GM12801 (cell line): ENCODE measurements around the gene TUBB4B.

Experiments
- CTCF ChIP-seq: IDR thresholded peaks from one replicate; pipeline ENCODE4 v1.5.1; 2011; ENCODE audit warnings: control low read depth; ENCODE audit not compliant: insufficient read length; ENCODE audit errors: extremely low read depth

TUBB4B gene

GRCh38 chr9:137214620-137215019 lies 26.5 kb upstream of the TUBB4B start:
- TF ChIP-seq CTCF: no peak

DNA sequence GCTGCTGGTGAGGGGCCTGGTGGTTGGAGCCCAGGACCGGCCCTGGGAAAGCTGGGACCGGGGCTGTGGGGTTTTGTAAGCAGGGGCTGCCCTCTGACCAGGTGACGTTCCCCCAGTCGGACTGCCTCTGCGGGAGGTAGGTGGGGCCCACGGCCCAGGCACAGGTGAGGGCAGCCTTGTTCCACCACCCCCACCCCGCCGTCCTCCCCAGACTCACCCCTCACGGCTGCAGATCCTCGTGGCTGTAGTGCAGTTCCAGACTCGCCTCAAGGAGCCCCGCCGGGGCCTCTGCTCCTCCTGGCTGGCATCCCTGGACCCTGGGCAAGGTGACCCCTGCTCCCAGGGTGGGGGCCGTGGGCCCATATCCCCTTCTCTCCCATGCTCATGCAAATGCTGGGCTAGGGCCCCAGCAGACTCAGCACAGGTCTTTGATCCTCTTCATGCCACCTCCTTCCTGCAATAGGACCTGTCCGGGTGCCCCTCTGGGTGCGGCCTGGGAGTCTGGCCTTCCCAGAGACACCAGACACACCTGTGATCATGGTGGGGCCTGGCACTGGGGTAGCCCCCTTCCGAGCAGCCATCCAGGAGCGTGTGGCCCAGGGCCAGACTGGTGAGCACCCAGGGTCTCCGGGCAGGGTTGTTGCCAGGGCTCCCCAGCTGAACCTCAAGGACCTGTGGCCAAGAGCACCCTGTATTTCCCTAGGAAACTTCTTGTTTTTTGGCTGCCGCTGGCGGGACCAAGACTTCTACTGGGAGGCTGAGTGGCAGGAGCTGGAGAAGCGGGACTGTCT lies 25.7 kb upstream of the TUBB4B start:
- TF ChIP-seq CTCF: no peak

DNA sequence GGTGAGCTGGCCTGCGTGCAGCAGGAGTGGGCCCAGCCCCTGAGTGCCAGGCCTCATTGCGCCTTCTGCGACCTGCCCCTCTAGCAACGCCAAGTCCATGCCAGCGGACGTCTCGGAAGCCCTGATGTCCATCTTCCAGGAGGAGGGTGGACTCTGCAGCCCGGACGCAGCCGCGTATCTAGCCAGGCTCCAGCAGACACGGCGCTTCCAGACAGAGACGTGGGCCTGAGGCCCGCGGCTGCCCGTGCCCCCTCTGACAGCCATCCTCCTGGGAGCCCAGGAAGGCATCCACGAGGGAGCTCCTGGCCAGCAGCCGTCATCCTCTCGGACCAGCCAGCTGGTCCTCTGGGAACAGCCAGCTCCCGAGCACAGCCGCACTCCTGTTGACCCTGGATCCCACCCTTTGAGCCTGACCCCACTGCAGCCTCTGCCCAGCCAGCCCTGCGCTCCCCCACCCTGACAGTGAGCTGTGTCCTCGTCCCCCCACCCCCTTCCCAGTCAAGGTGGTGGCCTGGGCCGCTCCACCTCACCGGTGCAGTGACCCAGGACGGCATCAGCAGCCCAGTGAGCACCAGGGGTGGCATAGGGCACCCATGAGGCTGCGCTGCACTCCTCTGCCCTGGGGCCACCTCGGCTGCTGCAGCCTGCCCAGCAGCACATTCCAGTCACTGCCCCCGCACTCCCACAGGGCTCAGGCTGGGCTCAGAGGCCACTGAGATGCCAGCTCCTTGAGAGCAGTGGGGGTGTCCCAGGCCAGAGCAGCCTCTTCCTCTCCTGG lies 24.7 kb upstream of the TUBB4B start:
- TF ChIP-seq CTCF: no peak

DNA sequence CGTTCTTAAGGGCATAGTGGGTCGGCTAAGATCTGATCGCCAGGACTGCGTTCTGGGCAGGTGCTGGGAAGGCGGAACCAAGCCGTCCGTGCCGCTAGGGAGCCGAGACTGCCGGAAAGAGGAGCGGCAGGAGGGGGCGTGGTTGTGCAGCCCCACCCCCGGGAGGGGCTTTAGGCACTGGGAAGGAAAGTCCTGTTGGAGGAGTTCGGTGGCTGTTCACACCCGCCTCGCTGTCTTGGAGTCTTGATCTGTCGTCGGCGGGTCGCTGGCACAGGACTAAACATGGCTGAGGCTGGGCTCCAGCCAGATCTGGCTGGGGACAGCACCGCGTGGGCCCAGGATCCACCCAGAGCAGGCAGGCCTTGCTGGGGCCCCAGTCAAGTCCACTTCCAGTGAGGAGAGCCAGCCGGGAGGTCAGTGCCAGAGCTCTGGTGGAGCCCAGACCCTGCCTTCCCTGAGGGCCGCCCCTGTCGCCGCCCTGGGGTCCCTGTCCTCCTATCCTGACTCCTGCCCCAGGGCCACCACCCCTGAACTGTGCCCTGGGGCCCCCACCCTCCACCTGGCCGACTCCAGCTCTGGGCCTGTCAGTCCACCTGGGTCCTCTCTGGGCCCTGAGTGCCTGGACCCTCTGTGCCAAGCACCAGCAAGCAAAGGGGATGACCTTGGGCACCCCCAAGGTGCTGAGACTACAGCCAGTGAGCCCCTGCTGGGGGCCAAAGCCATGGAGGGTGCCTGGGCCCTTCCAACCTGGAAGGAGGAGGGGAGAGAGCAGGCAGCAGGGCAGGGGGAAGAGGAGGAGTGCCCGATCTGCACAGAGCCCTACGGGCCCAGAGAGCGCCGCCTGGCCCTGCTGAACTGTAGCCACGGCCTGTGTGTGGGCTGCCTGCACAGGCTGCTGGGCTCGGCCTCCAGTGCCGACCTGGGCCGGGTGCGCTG lies 23.5 kb upstream of the TUBB4B start:
- TF ChIP-seq CTCF: no peak

- no peak for TF ChIP-seq CTCF
These were observed 22.8 kb upstream of the TUBB4B start for GRCh38 chr9:137218212-137218753.

GRCh38 chr9:137218754-137219271 lies 22.3 kb upstream of the TUBB4B start:
- TF ChIP-seq CTCF: no peak
